GM12878 (cell line): ENCODE results near the gene SLC36A2. TPM values are rescaled to one million over a fixed set of nuclear protein-coding genes. Genes with fewer than 3 reads are reported as not detected.

Source experiments
- ATAC-seq: fragments of 200-7000 bp; cut with Tn5 transposase; 3 replicates; pipeline ENCODE4 v1.9.1; 2020; ENCODE audit warnings: mild to moderate bottlenecking, moderate library complexity
- BruUV-seq: library from RNA; stranded (reverse); fragments of 400-500 nt; replicated peaks from 2 replicates; lab custom pipeline; 2021; lab: Mats Ljungman, UMichigan
- CTCF ChIA-PET: fragments of 300-600 bp; sonication (Branson Sonifier 250); formaldehyde crosslinking; extraction: SDS; loops from one replicate; lab custom pipeline; 2021; ENCODE audit warnings: inconsistent platforms; lab: Yijun Ruan, JAX
- POLR2A ChIA-PET: fragments of 350-600 bp; formaldehyde crosslinking; extraction: SDS; loops from one replicate; lab custom pipeline; 2021; ENCODE audit warnings: inconsistent platforms; lab: Charles Lee
- RAD21 ChIA-PET: fragments of 300-600 bp; sonication (Branson Sonifier 250); formaldehyde crosslinking; loops from one replicate; lab custom pipeline; 2023; ENCODE audit warnings: antibody characterized with exemption; ENCODE audit not compliant: unreplicated experiment; lab: Charles Lee
- SMC1A ChIA-PET: fragments of 300-600 bp; sonication (Branson Sonifier 250); formaldehyde crosslinking; loops from one replicate; lab custom pipeline; 2023; ENCODE audit not compliant: unreplicated experiment, uncharacterized antibody; lab: Charles Lee
- DNase-seq: peaks from one replicate; pipeline ENCODE4 v3.0.0-alpha.2; 2011; ENCODE audit warnings: low read depth, low spot score
- FAIRE-seq: peaks from 3 replicates; lab custom pipeline; 2011; peaks lifted over from hg19 to GRCh38; lab: Jason Lieb, UNC
- H2AFZ ChIP-seq: 2 replicates; pipeline ENCODE4 v1.6.0; 2011; ENCODE audit warnings: low read depth, low read length, control low read depth; ENCODE audit not compliant: control insufficient read depth
- H3K27ac ChIP-seq: 2 replicates; pipeline ENCODE4 v1.5.1; 2011; ENCODE audit warnings: control low read depth; ENCODE audit not compliant: control insufficient read depth, insufficient read depth
- H3K27me3 ChIP-seq, 2 experiments: replicated peaks in 1 of 2; 2 replicates each; pipeline versions ENCODE4 v1.6.0 to v1.6.1; 2011; ENCODE audit warnings: low read length in 1 of 2; ENCODE audit not compliant: control insufficient read depth in 2 of 2, insufficient read depth in 2 of 2
- H3K36me3 ChIP-seq, 2 experiments: 2 replicates each; pipeline ENCODE4 v1.5.1; 2011; ENCODE audit warnings: low read length in 1 of 2; ENCODE audit not compliant: control insufficient read depth in 2 of 2, insufficient read depth in 2 of 2
- H3K4me1 ChIP-seq: 2 replicates; pipeline ENCODE4 v1.6.1; 2011; ENCODE audit warnings: mild to moderate bottlenecking, low read length, moderate library complexity, mixed read lengths; ENCODE audit not compliant: control insufficient read depth, insufficient read depth
- H3K4me2 ChIP-seq: 2 replicates; pipeline ENCODE4 v1.6.0; 2011; ENCODE audit warnings: control low read depth; ENCODE audit not compliant: control insufficient read depth, insufficient read depth
- H3K4me3 ChIP-seq: fragments of 200-600 bp; sonication (generic); 2 replicates; pipeline ENCODE4 v1.5.1; 2016
- H3K79me2 ChIP-seq: 2 replicates; pipeline ENCODE4 v1.6.0; 2011; ENCODE audit warnings: low read length; ENCODE audit not compliant: control insufficient read depth, insufficient read depth
- H3K9ac ChIP-seq: 2 replicates; pipeline ENCODE4 v1.8.0; 2011; ENCODE audit warnings: low read length, control low read depth, mixed read lengths; ENCODE audit not compliant: control insufficient read depth, insufficient read depth
- H3K9me3 ChIP-seq: replicated peaks from 3 replicates; pipeline ENCODE4 v1.5.1; 2011; ENCODE audit warnings: mild to moderate bottlenecking, low read length; ENCODE audit not compliant: control insufficient read depth, insufficient read depth
- H4K20me1 ChIP-seq: 2 replicates; pipeline ENCODE4 v1.6.0; 2011; ENCODE audit not compliant: control insufficient read depth, insufficient read depth
- CEBPB ChIP-seq, 2 experiments: fragments of 150-350 bp in 1 of 2; IDR thresholded peaks; 2 replicates each; pipeline ENCODE4 v1.6.1; 2012 to 2014; ENCODE audit warnings: low read depth in 2 of 2, low read length in 2 of 2, borderline replicate concordance in 1 of 2, inconsistent platforms in 1 of 2
- E4F1 ChIP-seq: fragments of 450-650 bp; IDR thresholded peaks from 2 replicates; pipeline ENCODE4 v1.6.1; 2018; ENCODE audit warnings: borderline replicate concordance, mild to moderate bottlenecking; ENCODE audit not compliant: partially characterized antibody
- ELK1 ChIP-seq: IDR thresholded peaks from 2 replicates; pipeline ENCODE4 v1.6.1; 2012; ENCODE audit warnings: low read depth, low read length, improper control_type of control experiment
- IRF4 ChIP-seq: IDR thresholded peaks from 2 replicates; pipeline ENCODE4 v1.6.1; 2011; ENCODE audit warnings: low read depth, low read length
- KAT2A ChIP-seq: conservative IDR thresholded peaks from 2 replicates; pipeline ENCODE4 v1.6.1; 2011; ENCODE audit warnings: low read depth, low read length; ENCODE audit not compliant: control insufficient read depth
- MTA3 ChIP-seq: IDR thresholded peaks from 2 replicates; pipeline ENCODE4 v1.6.1; 2012; ENCODE audit warnings: low read length, inconsistent platforms, borderline replicate concordance
- PAX8 ChIP-seq: fragments of 450-650 bp; IDR thresholded peaks from 2 replicates; pipeline ENCODE4 v1.6.1; 2017; ENCODE audit warnings: mild to moderate bottlenecking, moderate library complexity
- POLR2AphosphoS2 ChIP-seq: IDR thresholded peaks from 2 replicates; pipeline ENCODE4 v1.6.1; 2011; ENCODE audit warnings: low read depth, mild to moderate bottlenecking, low read length, improper control_type of control experiment, moderate library complexity
- PRDM15 ChIP-seq: fragments of 450-650 bp; formaldehyde crosslinking; IDR thresholded peaks from 2 replicates; pipeline ENCODE4 v1.4.0; 2020; ENCODE audit warnings: mild to moderate bottlenecking, moderate library complexity
- RAD51 ChIP-seq: fragments of 450-650 bp; IDR thresholded peaks from 2 replicates; pipeline ENCODE4 v1.6.1; 2016; ENCODE audit warnings: moderate library complexity, mild to moderate bottlenecking, inconsistent platforms
- SMC3 ChIP-seq: IDR thresholded peaks from 2 replicates; pipeline ENCODE4 v1.6.1; 2011; ENCODE audit warnings: low read length, improper control_type of control experiment, borderline replicate concordance
- SP1 ChIP-seq: IDR thresholded peaks from one replicate; pipeline ENCODE4 v1.6.1; 2011; ENCODE audit warnings: low read depth, low read length
- SUZ12 ChIP-seq: fragments of 200-600 bp; sonication (generic); IDR thresholded peaks from one replicate; pipeline ENCODE4 v1.6.1; 2018; ENCODE audit warnings: antibody characterized with exemption, mild to moderate bottlenecking; ENCODE audit not compliant: unreplicated experiment
- YY1 ChIP-seq: IDR thresholded peaks from 2 replicates; pipeline ENCODE4 v1.6.1; 2011; ENCODE audit warnings: low read depth, mild to moderate bottlenecking, low read length
- ZNF217 ChIP-seq: fragments of 450-650 bp; IDR thresholded peaks from 2 replicates; pipeline ENCODE4 v1.6.1; 2017; ENCODE audit warnings: antibody characterized with exemption, mild to moderate bottlenecking
- WGBS: methylation state at CpG from one replicate; pipeline ENCODE4 v1.1.6; 2016; ENCODE audit warnings: low lambda C conversion rate; ENCODE audit not compliant: insufficient replicate concordance, insufficient coverage; ENCODE audit errors: missing lambda C conversion rate; 5-methylcytosine and 5-hydroxymethylcytosine counted together
- in situ Hi-C: fragments of 300-500 bp; cut with MboI; formaldehyde crosslinking; loops from 9 replicates; pipeline ENCODE4 v1.14.3; 2018; ENCODE audit warnings: mixed read lengths
- intact Hi-C: fragments of 100-400 bp; cut with micrococcal nuclease; formaldehyde crosslinking; loops from one replicate; pipeline ENCODE4 v1.14.2; 2022; ENCODE audit not compliant: unreplicated experiment
- polyA plus RNA-seq, 11 experiments: library from polyadenylated mRNA; depleted of rRNA in 4 of 11; unstranded in 6 of 11; stranded (reverse) in 5 of 11; fragments of >200 nt; fragmentation: Nextera tagmentation in 4 of 11; fragmentation: Illumina TruSeq in 1 of 11; extraction: Ambion mirVana in 4 of 11; extraction: Trizol in 1 of 11; gene quantifications; 1 replicate in 1 of 11; 2 replicates in 10 of 11; pipeline versions ENCODE4 v1.2.1 to v1.2.3, GENCODE V29; 2011 to 2016; ENCODE audit warnings: inconsistent platforms in 2 of 11, missing spikeins in 2 of 11, low read depth in 1 of 11
- total RNA-seq, 4 experiments: library from RNA; depleted of rRNA in 3 of 4; stranded (reverse); fragments of >200 nt in 3 of 4; fragmentation: Illumina TruSeq in 1 of 4; extraction: Trizol in 1 of 4; gene quantifications; 2 replicates each; pipeline versions ENCODE4 v1.2.1 to v1.2.3, GENCODE V29; 2013 to 2021

Gene SLC36A2
- total and polyA plus RNA-seq, 10 of the 15 experiments (the other 5 are each of a cell fraction or from before 2014, with no cell fraction given): not detected

GRCh38 chr5:151344088-151344487 lies 3.3 kb downstream of the SLC36A2 start:
- Histone ChIP-seq H3K9me3 (no peaks in the 10 kb centered on the region), H3K27ac (no peak overlapping the region), H3K36me3 (no peaks in the 10 kb centered on the region), H3K79me2 (no peaks in the 10 kb centered on the region), H3K9ac (no peak overlapping the region), H3K4me2 (no peak overlapping the region), H3K27me3 (peaks cover 0 to 4% of the 10 kb centered on the region in 2 experiments; a peak in 1 of 4 replicates), H3K4me3 (no peak overlapping the region), H2AFZ (no peak overlapping the region), H4K20me1 (no peaks in the 10 kb centered on the region; the same call in 1 of the 2 replicates), H3K4me1 (no peaks in the 10 kb centered on the region)
- ChIA-PET SMC1A (no interaction called here), RAD21 (no interaction called here), POLR2A (no interaction called here), CTCF (no interaction called here)
- 47% methylated on average over 7 of the region's 7 CpGs for WGBS
- FAIRE-seq: no peak
- intact Hi-C loops: no loop called here
- ATAC-seq: no peak
- no peak for DNase-seq
- in situ Hi-C loops: no loop called here
- no TSS peak for BruUV-seq
- TF ChIP-seq SMC3 (no peak), POLR2AphosphoS2 (no peak), E4F1 (no peak), KAT2A (no peak), IRF4 (no peak), MTA3 (no peak), ZNF217 (no peak), SP1 (no peak), CEBPB (IDR thresholded peaks at IDR 0.05; ENCODE audit: borderline replicate concordance in 1 of 2, low read depth in 2 of 2, low read length in 2 of 2) (no peak), SUZ12 (no peak), PAX8 (no peak), YY1 (no peak), PRDM15 (no peak), RAD51 (no peak), ELK1 (no peak)
